Myocyte (in vitro differentiated cells): ENCODE results near the gene MBD3. TPM values are rescaled to one million over a fixed set of nuclear protein-coding genes. Genes with fewer than 3 reads are reported as not detected.
A peak's percentile ranks its signal among the peaks of the same experiment; 100 is the strongest.

ENCODE experiments used
- DNase-seq: peaks from one replicate; pipeline ENCODE4 v3.0.0-alpha.2; 2012; ENCODE audit warnings: low read depth
- total RNA-seq: library from RNA; depleted of rRNA; stranded (reverse); fragments of >200 nt; gene quantifications from 2 replicates; pipeline ENCODE4 v1.2.3, GENCODE V29; 2014

Gene MBD3
- total RNA-seq, 1 donor from 2014 or later = 186 TPM

DNA sequence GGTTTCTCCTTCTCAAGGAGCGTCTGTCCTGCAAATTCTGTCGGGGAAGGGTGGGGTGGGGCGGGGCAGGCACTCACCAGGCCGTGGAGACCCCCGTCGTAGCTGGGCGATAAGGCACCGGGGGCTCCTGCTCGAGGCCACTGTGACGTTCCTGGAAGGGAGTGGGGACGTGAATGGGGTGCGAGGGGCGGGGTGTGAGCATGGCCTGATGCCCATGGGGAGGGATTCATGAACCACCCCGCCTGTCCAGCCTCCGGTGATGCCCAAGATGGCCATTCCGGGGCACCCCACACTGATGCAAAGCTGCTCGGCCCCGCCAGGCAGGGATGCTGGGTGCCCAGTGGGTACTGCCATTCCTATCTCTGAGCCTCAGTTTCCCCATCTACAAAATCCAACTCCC, 27.0 kb upstream of the MBD3 start:
- no peak for DNase-seq

DNA sequence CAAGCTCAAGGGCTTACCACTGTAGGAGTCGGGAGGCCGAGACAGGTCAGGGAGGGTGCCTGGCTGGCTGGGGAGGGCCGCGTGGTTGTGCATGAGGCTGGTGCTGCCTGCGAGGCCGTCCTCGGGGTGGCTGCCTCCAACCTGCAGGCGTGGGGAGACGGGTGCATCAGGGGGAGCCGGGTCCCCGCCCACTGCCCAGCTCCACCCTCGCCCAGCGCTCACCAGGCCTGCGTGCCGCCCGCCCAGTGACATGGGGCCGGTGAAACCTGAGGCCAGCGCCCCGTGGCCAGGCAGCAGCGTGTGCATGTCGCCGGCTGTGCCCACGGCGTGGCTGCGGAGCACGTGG, 26.4 kb upstream of the MBD3 start:
- no peak for DNase-seq

DNA sequence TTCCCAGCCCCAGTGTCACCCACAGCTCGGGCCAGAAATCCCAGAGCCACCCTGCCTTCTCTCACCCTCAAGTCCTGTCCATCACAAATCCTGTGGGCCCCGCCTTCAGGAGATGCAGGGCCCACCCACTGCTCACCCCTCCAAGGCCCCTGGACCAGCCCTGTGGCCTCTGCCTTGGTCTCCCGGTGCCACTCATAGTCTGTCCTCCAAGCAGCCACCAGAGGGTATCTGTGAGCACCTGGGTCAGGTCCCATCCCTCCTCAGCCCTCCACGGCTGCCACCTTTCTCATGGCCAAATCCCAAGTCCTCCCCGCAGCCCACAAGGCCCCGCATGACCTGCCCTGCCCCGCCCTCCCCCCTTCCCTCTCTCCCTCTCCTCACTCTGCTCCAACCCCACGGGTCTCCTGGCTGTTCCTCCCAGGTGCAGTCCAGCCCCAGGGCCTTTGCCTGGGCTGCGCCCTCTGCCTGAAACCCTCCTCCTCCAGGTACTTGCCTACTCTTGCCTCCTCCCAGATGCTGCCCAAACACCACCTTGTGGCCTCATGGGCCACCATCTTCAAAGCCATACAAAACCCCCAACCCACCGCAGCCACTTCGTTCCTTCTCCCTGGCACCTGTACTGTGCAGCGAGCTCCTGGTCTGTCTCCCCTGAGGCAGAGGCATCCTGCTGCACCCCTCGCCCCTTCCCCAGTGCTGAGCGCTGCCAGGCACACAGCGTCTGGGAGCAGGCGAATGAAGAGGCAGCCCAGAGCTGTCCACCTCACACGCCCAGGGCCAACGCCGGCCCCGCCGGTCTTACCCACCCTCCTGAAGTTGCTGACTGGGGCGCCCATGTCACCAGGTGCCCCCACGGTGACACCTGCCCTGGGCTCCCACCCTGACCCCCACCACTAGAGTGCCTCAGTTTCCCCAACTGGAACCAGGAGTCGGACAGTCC, 25.8 kb upstream of the MBD3 start:
- DNase-seq = peak; percentile 26

DNA sequence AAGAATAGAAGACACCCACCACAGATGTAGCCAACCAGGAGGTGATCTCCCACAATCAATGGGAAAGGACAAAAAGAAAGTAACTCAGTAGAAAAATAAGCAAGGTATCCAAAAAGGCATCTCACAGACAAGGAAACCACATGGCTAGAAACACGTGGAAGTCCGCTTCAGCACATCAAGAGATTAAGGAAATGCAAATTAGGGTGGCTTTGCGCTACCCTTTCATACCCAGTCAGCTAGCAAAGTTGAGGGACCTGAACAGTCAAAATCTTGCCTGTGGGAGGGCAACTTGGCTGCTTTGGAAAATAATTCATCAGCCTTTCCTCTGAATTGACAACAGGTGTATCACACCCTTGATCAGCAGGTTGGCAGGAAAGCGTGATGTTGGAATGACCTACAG, 24.2 kb upstream of the MBD3 start:
- no peak for DNase-seq

DNA sequence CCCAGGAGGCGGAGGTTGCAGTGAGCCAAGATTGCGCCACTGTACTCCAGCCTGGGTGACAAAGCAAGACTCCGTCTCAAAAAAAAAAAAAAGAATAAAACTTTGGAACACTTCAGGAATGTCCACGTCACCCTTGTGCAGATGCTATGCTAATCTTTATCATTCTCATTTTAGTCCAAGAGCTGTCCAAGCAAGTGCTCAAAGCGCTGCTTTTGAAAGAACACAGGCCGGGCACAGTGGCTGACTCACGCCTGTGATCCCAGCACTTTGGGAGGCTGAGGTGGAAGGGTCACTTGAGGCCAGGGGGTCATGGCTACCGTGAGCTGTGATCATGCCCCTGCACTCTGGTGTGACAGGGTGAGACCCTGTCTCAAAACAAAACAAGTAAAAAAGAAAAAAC, 23.7 kb upstream of the MBD3 start:
- DNase-seq = no peak

DNA sequence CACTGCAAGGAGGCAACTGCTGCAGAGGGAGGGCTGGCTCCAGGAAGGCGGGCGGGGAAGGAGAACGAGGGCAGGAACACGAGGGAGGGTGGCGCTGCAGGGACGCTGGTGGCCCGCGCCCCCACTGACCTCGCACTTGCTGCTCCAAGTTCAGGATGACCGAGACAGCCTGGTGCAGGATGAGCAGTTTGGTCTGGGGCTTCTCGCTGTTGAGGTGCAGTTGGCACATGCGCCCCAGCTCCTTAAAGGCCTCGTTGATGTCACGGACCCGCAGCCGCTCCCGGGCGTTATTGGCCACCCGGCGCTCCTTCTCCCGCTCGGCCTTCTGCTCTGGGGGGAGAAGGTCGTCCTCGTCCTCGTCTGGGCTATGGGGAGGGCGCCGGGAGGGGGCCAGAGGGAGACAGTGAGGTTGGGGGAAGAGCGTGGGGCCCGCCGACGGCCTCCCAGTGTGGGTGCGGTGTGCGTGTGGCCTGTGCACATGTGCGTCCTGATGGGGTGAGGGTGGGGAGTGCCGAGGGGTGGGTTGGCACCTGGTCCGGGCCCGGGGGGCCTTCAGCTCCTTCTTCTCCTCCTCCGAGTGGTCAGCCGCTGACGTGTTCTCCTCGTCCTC, 22.6 kb upstream of the MBD3 start:
- DNase-seq = no peak

DNA sequence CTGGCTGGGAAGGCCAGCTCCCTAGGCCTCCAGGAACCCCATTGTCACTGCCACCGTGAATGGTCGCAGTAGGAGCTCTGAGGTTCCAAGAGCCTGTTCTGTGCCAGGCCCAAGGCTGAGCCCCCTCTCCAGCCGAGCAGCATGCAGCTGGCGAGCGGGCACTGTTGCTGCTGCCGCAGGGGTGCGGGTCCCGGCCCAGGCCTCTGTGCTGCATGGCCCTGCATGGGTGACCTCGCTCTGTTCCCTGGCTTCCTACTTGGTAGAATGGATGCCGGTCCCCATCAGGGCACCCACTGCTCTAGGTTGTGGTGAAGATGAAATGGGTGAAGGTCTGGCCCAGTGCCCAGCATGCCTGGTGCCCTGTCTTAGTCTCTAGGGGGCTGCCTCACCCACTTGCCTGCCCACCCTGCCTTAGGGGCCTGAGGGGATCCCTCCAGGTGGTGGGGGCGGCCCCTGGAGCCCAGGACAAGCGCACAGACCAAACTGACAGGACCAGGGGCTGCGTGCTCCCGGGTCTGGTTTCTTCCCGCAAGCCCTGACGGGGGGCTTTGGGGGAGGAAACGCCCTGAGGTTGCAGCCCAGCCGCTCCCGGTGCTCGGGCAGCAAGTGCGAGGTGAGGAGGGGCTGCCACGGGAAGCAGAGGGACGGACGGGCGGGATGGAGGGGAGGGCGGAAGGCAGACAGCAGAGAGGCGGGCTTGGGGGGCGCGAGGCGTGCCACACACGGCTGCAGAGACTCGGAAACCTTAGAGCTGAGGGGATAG, 21.3 kb upstream of the MBD3 start:
- DNase-seq = no peak

DNA sequence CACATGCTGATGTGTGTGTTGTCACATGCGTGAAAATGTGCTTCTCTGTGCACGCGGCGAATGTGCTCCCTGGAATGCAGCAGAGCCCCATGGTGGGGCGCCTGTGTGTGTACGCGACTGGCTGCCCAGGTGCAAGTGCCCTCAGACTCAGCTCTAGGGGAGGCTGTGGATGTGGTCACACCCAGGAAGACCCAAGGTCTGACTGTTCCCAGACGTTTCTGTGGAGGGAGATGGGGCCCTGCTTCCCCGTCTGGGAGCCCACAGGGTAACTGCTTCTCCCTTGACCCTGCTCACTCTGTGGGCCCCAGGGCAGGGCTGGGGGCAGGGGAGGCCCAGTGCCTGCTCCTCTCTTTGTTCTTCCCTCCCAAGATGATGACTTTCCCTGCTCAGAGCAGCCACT, 20.5 kb upstream of the MBD3 start:
- DNase-seq = no peak

DNA sequence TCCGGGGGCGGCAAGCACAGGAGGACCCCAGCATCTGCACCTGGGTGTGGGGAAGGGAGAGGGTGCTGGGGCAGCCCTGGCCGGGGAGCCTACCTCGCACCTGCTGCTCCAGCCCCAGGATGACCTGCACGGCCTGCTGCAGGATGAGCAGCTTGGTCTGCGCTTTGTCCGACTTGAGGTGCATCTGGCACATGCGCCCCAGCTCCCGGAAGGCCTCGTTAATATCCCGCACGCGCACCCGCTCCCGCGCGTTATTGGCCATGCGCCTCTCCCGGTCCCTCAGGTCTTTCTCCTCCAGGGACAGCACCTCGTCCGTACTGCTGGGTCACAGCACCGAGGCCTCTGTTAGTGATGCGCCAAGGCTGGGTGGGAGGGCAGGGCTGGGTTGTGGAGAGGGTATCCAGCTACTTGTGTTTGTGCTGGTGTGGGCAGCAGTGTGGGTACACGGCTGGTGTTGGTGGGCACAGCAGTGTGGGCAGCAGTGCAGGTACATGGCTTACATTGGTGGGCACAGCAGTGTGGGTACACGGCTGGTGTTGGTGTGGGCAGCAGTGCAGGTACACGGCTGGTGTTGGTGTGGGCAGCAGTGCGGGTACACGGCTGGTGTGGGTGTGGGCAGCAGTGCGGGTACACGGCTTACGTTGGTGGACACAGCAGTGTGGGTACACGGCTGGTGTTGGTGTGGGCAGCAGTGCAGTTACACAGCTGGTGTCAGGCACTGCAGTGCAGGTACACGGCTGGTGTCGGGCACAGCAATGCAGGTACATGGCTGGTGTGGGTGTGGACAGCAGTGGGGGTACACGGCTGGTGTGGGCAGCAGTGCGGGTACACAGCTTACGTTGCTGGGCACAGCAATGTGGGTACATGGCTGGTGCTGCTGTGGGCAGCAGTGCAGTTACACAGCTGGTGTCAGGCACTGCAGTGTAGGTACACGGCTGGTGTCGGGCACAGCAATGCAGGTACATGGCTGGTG, 19.7 kb upstream of the MBD3 start:
- no peak for DNase-seq

DNA sequence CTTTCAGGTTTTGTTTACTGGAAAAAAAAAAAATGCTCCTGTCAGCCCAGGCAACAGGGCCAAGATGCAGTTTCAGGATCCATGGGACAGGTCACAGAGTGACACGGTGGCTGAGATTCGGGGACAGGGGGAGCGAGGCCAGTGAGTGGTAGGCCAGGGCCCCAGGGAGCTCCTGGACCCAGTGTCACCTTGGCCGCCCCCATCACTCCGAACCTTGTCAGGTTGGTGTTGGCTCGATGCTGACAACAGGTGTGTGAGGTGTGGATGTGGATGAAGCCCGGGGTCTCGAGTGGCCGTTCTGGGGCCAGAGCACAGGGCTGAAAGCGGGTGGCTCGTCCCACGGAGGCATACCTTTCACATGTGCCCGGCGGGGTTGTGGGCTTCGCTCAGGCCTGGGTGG, 18.7 kb upstream of the MBD3 start:
- no peak for DNase-seq

DNA sequence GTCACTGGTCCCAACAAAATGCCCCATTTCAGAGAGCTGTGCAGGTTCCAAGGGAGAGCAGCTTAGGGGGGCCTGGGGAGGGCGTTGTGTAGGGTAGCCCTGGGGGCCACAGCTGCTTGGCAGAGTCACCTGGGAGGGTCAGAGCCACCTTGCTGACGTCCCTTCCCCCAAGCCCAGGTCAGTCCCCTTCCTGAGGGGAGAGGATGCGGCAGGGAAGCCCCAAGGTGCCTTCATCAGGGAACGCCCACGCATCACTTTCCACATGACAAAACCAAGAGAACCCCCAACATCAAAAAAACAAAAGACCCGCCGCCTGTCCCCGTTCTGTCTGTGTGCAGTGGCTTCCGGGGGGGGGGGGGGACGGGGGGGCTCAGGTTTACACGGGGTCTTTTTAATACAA, 17.9 kb upstream of the MBD3 start:
- no peak for DNase-seq

DNA sequence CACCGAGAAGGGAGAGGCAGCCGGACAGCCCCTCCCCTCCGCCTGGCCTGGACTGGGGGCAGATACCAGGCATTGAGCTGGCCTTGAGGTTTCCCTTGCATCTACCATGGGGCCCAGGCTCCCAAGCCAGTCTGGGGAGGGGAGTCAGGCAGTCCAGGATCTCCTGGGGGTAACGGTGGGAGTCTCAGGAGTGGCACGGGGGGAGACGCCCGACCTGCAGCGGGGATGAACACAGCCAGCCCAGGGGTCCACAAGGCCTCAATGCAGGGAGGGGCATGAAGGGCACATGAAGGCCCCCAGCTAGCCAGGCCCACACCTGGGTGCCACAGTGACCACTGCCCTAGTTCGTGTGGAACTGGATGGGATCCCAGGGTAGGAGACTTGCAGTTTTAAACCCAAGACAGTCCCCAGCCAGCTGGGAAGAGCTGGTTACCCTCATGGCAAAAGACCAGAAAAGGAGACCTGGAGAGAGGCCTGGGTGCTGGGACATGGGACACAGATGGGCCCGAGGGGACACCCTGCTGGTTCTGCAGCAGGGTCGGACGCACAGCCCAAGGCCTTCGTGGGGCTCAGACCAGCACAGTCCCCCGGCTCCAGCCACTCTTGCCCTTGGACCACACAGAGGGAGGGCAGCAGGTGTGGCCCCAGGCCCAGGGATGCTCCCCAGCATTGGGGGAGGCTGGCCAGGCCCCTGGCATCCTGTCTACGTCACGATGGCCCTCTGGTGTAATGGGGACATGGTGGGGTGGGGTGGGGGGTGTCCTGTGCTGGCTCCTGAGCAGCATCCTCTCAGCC, 17.2 kb upstream of the MBD3 start:
- no peak for DNase-seq

DNA sequence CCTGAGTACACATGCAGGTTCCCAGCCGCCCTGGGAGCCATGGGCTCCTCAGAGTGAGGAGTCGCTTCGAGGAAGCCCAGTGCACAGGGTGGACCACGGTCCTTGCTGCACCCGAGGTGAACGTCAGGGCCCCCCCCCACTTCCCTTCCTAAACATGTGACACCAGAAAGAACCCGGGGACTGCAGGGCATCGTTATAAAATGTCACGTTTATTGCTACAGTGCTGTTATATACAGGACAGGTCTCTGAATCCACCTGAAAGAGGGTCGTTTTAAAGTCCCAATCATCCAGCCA, 16.4 kb upstream of the MBD3 start:
- DNase-seq = no peak

DNA sequence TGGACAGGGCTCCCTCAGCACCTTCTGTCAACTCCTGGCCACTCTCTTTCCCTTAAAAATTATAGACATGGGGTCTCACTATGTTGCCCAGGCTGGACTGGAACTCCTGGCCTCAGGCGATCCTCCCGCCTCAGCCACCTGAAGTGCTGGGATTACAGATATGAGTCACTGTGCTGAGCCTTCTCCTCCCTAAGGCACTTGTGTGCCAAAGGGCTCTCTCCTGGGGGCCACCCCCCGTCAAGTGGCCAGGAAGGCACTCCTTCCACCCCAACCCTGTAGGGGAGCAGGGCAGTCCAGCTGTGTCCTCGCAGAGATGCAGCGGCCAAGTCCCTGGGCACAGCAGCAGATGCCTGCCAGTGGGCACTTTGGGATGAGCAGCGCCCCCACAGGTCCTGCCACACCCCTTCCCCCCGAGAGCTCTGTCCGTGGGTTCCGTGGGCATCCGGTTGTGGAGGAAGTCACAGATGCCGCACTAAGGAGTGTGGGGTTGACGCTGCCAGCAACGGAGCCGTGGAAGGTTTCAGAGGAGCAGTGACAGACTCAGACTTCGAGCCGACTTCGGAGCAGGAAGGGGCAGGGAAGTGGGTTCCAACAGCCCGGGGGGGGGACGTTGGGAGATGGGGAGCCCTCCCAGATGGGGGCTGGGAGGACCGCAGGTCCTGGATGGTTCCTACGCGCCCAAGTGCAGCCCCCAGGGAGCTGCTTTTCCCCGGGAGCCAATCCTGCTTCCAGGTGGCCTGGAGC, 15.9 kb upstream of the MBD3 start:
- no peak for DNase-seq

DNA sequence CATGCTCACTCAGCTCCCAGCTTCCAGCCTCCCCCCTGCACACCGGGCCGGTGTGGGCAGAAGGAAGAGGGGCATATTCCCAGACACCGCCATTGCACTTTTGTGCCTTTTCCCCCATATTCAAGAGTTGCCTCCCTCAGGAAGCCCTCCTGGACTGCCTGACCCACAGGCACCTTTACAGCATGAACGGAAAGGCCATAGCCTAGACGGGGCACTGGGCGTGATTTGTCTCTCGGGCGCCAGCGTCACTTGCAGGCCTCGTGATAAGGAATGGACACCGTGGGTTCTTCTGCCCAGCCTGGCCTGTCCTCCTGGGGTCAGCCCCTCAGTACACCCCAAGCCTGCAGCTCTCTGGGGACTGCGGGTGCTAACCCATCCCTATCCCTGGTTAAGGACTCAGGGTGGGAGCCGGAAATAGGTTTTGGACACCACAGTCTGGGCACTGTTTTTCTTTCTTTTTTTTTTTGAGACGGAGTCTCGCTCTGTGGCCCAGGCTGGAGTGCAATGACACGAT, 13.5 kb upstream of the MBD3 start:
- no peak for DNase-seq

DNA sequence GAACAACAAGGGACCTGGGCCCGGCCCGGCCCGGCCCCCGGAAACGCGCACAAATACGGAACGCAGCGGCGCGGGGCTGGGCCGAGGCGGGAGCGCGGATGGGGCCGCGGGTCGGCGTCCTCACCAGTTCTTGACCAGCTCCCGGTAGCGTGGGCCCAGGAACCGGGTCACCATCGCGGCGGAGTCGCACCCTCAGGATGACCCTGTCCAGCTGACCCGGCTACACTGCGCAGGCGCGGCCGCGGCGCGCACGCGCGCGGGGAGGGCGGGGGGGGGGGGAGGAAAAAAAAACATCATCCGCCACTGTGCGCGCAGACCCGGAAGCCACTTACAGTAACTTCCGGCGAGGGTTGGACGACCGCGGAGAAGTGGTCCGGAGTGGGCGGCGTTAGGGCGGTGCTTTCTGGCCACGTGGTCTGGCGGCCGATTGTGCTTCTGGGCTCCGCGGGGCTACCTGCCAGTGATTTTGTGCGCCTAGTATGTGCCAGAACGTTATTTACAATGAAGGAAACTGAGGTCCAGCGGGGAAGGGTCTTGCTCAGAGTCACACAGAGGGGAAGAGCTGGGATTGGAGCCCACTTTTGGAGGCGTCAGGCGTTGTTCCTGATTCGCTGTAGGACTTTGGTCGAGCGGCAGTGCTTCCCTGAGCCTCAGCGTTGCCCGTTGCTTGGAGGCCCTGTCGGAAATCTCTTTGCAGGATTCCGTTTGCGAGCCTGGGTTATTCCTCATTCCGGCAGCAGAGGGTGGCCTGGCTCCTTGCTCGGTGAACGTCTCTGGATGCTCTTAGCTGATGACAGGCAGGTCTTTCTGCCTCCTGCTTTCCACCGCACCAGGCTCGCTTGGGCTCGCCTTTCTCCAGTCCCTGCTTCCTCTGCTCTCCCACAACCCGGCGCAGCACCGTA, 12.8 kb upstream of the MBD3 start, which contains the start of gene UQCR11:
UQCR11 (minus strand) TSS at position 227 of the 902 bp plus-strand sequence; CDS start at position 174, 53 bp downstream.
- DNase-seq = peak; percentile 95

DNA sequence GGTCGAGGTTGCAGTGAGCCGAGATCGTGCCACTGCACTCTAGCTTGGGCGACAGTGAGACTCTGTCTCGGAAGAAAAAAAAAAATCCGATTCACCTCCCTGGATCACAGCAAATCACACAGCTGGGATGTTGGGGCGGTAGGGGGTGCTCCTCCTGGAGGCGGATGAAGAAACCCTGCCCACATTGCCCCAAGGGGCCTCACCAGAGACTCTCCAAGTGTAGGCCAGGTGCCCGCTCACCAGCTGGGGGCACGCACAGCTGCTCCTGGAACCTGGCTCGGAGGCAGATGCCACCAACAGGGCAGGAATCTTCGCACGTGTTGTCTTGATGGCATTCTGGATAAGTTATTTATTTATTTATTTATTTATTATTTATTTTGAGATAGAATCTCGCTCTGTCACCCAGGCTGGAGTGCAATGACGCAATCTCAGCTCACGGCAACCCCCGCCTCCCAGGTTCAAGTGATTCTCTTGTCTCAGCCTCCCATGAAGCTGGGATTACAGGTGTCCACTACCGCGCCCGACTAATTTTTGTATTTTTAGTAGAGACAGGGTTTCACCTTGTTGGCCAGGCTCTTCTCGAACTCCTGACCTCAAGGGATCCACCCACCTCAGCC, 9.5 kb upstream of the MBD3 start:
- DNase-seq = no peak

DNA sequence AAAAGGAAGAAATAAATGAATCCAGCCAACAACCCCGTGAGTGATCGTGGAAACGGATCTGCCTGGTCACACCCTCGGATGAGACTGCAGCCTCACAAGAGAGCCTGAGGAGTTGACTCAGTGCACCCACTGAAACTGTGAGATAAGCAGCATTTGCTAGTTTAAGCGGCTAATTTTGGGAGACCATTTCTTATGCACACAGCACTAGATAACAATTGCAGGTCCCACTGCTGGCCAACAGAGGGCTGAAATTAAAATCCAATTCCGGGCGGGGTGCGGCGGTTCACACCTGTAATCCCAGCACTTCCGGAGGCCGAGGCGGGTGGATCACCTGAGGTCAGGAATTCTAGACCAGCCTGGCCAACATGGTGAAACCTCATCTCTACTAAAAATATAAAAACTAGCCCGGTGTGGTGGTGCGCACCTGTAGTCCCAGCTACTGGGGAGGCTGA, 9.0 kb upstream of the MBD3 start:
- no peak for DNase-seq
